K562 (cell line): ENCODE data around the gene GAB2. TPM values are rescaled to one million over a fixed set of nuclear protein-coding genes. Genes with fewer than 3 reads are reported as not detected.
A peak's percentile ranks its signal among the peaks of the same experiment; 100 is the strongest.

Experiments used
- ATAC-seq: fragments of 200-7000 bp; cut with Tn5 transposase; 3 replicates; pipeline ENCODE4 v1.9.1; 2020; ENCODE audit warnings: moderate library complexity
- BruUV-seq: library from RNA; stranded (reverse); fragments of 400-500 nt; replicated peaks from 2 replicates; lab custom pipeline; 2021; lab: Mats Ljungman, UMichigan
- CTCF ChIA-PET: fragments of 300-600 bp; formaldehyde crosslinking; extraction: SDS; loops from one replicate; lab custom pipeline; 2021; ENCODE audit warnings: low intra/inter-chr PET ratio; lab: Yijun Ruan, JAX
- POLR2A ChIA-PET: fragments of 300-600, 350-650 bp; sonication (Branson Sonifier 250); formaldehyde crosslinking; extraction: SDS; loops from one replicate; lab custom pipeline; 2021; ENCODE audit warnings: antibody characterized with exemption, inconsistent platforms; lab: Yijun Ruan, JAX
- DNase-seq, 4 experiments: peaks; one replicate each; pipeline versions ENCODE4 v3.0.0 to v3.0.0-alpha.2; 2011 to 2018; ENCODE audit warnings: low spot score in 3 of 4, mixed read lengths in 3 of 4; ENCODE audit errors: extremely low read depth in 1 of 4
- FAIRE-seq: peaks from 2 replicates; lab custom pipeline; 2011; peaks lifted over from hg19 to GRCh38; lab: Jason Lieb, UNC
- H2AFZ ChIP-seq: 2 replicates; pipeline ENCODE4 v1.6.0; 2011; ENCODE audit warnings: low read depth, low read length, control low read depth, inconsistent platforms
- H3K27ac ChIP-seq: fragments of 200-600 bp; 3 replicates; pipeline ENCODE4 v1.8.0; 2011; ENCODE audit warnings: low read depth, mild to moderate bottlenecking, control low read depth, inconsistent platforms, low read length, moderate library complexity, mixed read lengths; ENCODE audit errors: extremely low read depth
- H3K27me3 ChIP-seq, 2 experiments: fragments of 300-600 bp in 1 of 2; 2 replicates in 1 of 2; 3 replicates in 1 of 2; pipeline versions ENCODE4 v1.6.0 to v1.8.0; 2011; ENCODE audit warnings: inconsistent platforms in 2 of 2, low read length in 2 of 2, mild to moderate bottlenecking in 1 of 2, mixed read lengths in 1 of 2, moderate library complexity in 1 of 2; ENCODE audit not compliant: control insufficient read depth in 2 of 2, insufficient read depth in 2 of 2
- H3K36me3 ChIP-seq: fragments of 300-600 bp; 3 replicates; pipeline ENCODE4 v1.8.0; 2011; ENCODE audit warnings: mild to moderate bottlenecking, low read length, inconsistent platforms; ENCODE audit not compliant: control insufficient read depth, insufficient read depth
- H3K4me1 ChIP-seq, 2 experiments: fragments of 200-600 bp in 1 of 2; replicated peaks in 1 of 2; 2 replicates in 1 of 2; 3 replicates in 1 of 2; pipeline versions ENCODE4 v1.5.1 to v1.8.0; 2011; ENCODE audit warnings: inconsistent platforms in 2 of 2, low read length in 2 of 2, mild to moderate bottlenecking in 1 of 2, mixed read lengths in 1 of 2, moderate library complexity in 1 of 2; ENCODE audit not compliant: control insufficient read depth in 2 of 2, insufficient read depth in 2 of 2
- H3K4me2 ChIP-seq: 2 replicates; pipeline ENCODE4 v1.6.1; 2011; ENCODE audit warnings: low read length, control low read depth, inconsistent platforms, mixed read lengths; ENCODE audit not compliant: insufficient read depth
- H3K4me3 ChIP-seq: fragments of 200-600 bp; sonication (generic), shearing (Covaris generic); 2 replicates; pipeline ENCODE4 v1.5.1; 2016; ENCODE audit warnings: control low read depth, inconsistent platforms
- H3K79me2 ChIP-seq: fragments of 200-600 bp; 3 replicates; pipeline ENCODE4 v1.8.0; 2011; ENCODE audit warnings: low read length, inconsistent platforms; ENCODE audit not compliant: control insufficient read depth, insufficient read depth
- H3K9ac ChIP-seq, 2 experiments: 2 replicates each; pipeline versions ENCODE4 v1.6.0 to v1.6.1; 2011; ENCODE audit warnings: low read depth in 2 of 2, low read length in 2 of 2, control low read depth in 1 of 2, inconsistent platforms in 1 of 2, mild to moderate bottlenecking in 1 of 2, mixed read lengths in 1 of 2; ENCODE audit not compliant: insufficient read depth in 1 of 2
- H3K9me1 ChIP-seq: one replicate; pipeline ENCODE4 v1.6.0; 2011; ENCODE audit warnings: inconsistent platforms, mild to moderate bottlenecking, low read length, moderate library complexity; ENCODE audit not compliant: control insufficient read depth, insufficient read depth
- H3K9me3 ChIP-seq: replicated peaks from 2 replicates; pipeline ENCODE4 v1.5.1; 2011; ENCODE audit warnings: low read depth, low read length, inconsistent platforms; ENCODE audit not compliant: control insufficient read depth, insufficient read depth
- H4K20me1 ChIP-seq: replicated peaks from 2 replicates; pipeline ENCODE4 v1.6.1; 2011; ENCODE audit warnings: low read length, inconsistent platforms, mixed read lengths; ENCODE audit not compliant: control insufficient read depth, insufficient read depth
- CREB1 ChIP-seq, 2 experiments: sonication (generic) in 1 of 2; formaldehyde crosslinking in 1 of 2; IDR thresholded peaks; 2 replicates each; pipeline versions ENCODE4 v1.6.1 to v1.8.0; 2012 to 2022; ENCODE audit warnings: inconsistent platforms in 1 of 2, mild to moderate bottlenecking in 1 of 2, missing genetic modification reagents in 1 of 2, moderate library complexity in 1 of 2
- GTF2A2 ChIP-seq: IDR thresholded peaks from 2 replicates; pipeline ENCODE4 v1.6.1; 2016; ENCODE audit warnings: mild to moderate bottlenecking, missing genetic modification characterization, missing compliant biosample characterization
- KLF16 ChIP-seq: IDR thresholded peaks from 2 replicates; pipeline ENCODE4 v1.6.1; 2016; ENCODE audit warnings: antibody characterized with exemption
- POLR2AphosphoS5 ChIP-seq: IDR thresholded peaks from 2 replicates; pipeline ENCODE4 v1.6.1; 2011; ENCODE audit warnings: mild to moderate bottlenecking, low read depth, low read length, moderate library complexity; ENCODE audit not compliant: control insufficient read depth, insufficient read depth
- RFX5 ChIP-seq: IDR thresholded peaks from 2 replicates; pipeline ENCODE4 v1.6.1; 2011; ENCODE audit warnings: low read depth, mild to moderate bottlenecking, improper control_type of control experiment, low read length
- SMARCE1 ChIP-seq: fragments of 450-650 bp; IDR thresholded peaks from 2 replicates; pipeline ENCODE4 v1.7.1; 2016; ENCODE audit warnings: mild to moderate bottlenecking
- ZNF239 ChIP-seq: fragments of 250-450 bp; sonication (Bioruptor Pico); IDR thresholded peaks from 2 replicates; pipeline ENCODE4 v1.4.0; 2020; ENCODE audit warnings: mild to moderate bottlenecking
- ZNF253 ChIP-seq: fragments of 250-450 bp; sonication (Bioruptor Pico); conservative IDR thresholded peaks from 2 replicates; pipeline ENCODE4 v1.6.1; 2021; ENCODE audit warnings: mild to moderate bottlenecking
- ZNF584 ChIP-seq: fragments of 200-800 bp; sonication (Bioruptor generic); IDR thresholded peaks from 2 replicates; pipeline ENCODE4 v1.6.1; 2016; ENCODE audit warnings: low read depth, mild to moderate bottlenecking, missing genetic modification characterization, missing compliant biosample characterization
- ZNF655 ChIP-seq: fragments of 250-450 bp; sonication (Bioruptor Pico); IDR thresholded peaks from 2 replicates; pipeline ENCODE4 v1.5.0; 2021
- ZNF76 ChIP-seq: fragments of 250-450 bp; sonication (Bioruptor Pico); IDR thresholded peaks from 2 replicates; pipeline ENCODE4 v1.4.0; 2020; ENCODE audit warnings: mild to moderate bottlenecking, moderate library complexity, borderline replicate concordance
- WGBS: fragments of 100-300 bp; shearing (Covaris generic); methylation state at CpG from one replicate; pipeline ENCODE4 v1.1.6; 2016; ENCODE audit warnings: low coverage, mixed read lengths; ENCODE audit not compliant: insufficient coverage; ENCODE audit errors: missing lambda C conversion rate; 5-methylcytosine and 5-hydroxymethylcytosine counted together
- in situ Hi-C: fragments of 300-500 bp; cut with MboI; formaldehyde crosslinking; loops from 4 replicates; pipeline ENCODE4 v1.15.0; 2018; ENCODE audit warnings: inconsistent platforms, mixed read lengths
- intact Hi-C: fragments of 100-400 bp; cut with micrococcal nuclease; formaldehyde crosslinking; loops from 2 replicates; pipeline ENCODE4 v1.14.2; 2022
- polyA plus RNA-seq, 8 experiments: library from polyadenylated mRNA; depleted of rRNA in 4 of 8; stranded (reverse) in 5 of 8; unstranded in 3 of 8; fragments of >200 nt; fragmentation: Nextera tagmentation in 2 of 8; fragmentation: Illumina TruSeq in 1 of 8; extraction: Ambion mirVana in 2 of 8; extraction: Trizol in 1 of 8; gene quantifications; 2 replicates each; pipeline versions ENCODE4 v1.2.1 to v1.2.3, GENCODE V29; 2011 to 2014; ENCODE audit warnings: inconsistent platforms in 1 of 8, missing spikeins in 1 of 8
- total RNA-seq, 7 experiments: library from RNA; depleted of rRNA in 6 of 7; stranded (reverse); fragments of >200 nt in 6 of 7; fragmentation: Illumina TruSeq in 2 of 7; extraction: Trizol in 2 of 7; gene quantifications; 2 replicates each; pipeline versions ENCODE4 v1.2.1 to v1.2.3, GENCODE V29; 2011 to 2021; ENCODE audit warnings: low replicate concordance in 1 of 7
- TF ChIP-seq, protein P1 (sequence below): sonication (generic); formaldehyde crosslinking; IDR thresholded peaks from 2 replicates; pipeline ENCODE4 v1.8.0; 2023; ENCODE audit warnings: mild to moderate bottlenecking, missing genetic modification reagents
- TF ChIP-seq, protein P2 (sequence below): fragments of 250-450 bp; sonication (Bioruptor Pico); IDR thresholded peaks from 2 replicates; pipeline ENCODE4 v1.5.0; 2021

GAB2 gene
- total and polyA plus RNA-seq, 9 of the 15 experiments (the other 6 are each of a cell fraction or from before 2014, with no cell fraction given) = 2.3 to 35.2 (median 16.1) TPM

DNA sequence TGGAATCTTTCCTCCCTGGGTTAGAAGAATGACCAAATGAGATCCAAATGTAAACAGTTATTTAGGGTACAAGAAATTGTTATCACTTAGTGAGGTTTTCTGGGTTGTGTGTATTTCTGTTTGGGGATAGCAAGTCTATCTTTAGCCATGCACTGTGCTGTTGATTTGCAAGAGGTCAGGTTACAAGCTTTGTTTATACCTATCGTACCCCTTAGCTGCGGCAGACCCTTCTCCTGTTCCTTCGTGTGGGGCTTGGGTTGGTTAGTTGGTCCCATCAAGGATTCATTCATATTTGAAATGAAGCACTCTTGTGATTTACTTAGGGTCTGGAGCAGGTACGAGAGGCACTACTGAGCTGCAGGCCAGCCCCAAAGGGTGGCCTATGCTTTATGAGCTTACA, 156.3 kb downstream of the GAB2 start:
- 18% methylated on average over 4 of the region's 4 CpGs for WGBS

More for the DNA sequence above, 156.3 kb downstream of the GAB2 start:
- Histone ChIP-seq H3K9me1 (no peaks in the 10 kb centered on the region), H2AFZ (peak overlapping the region; percentile 25), H3K27ac (peak overlapping the region; percentile 14; the same call in 2 of the 3 replicates), H3K4me3 (no peak overlapping the region), H4K20me1 (no peaks in the 10 kb centered on the region), H3K36me3 (peaks cover 3% of the 10 kb centered on the region; the same call in 2 of the 3 replicates), H3K9me3 (no peaks in the 10 kb centered on the region), H3K79me2 (peaks cover 20% of the 10 kb centered on the region; the same call in 2 of the 3 replicates), H3K4me1 (peaks cover 21 to 58% of the 10 kb centered on the region in 2 experiments), H3K4me2 (peak overlapping the region; percentile 26; the same call in 1 of the 2 replicates), H3K27me3 (no peaks in the 10 kb centered on the region), H3K9ac (no peak overlapping the region)
- no TSS peak for BruUV-seq
- no peak for TF ChIP-seq RFX5
- no peak for TF ChIP-seq ZNF76 (CRISPR knock-in tag)
- no peak for TF ChIP-seq ZNF655 (CRISPR knock-in tag)
- no peak for TF ChIP-seq KLF16
- TF ChIP-seq, protein P1, sequence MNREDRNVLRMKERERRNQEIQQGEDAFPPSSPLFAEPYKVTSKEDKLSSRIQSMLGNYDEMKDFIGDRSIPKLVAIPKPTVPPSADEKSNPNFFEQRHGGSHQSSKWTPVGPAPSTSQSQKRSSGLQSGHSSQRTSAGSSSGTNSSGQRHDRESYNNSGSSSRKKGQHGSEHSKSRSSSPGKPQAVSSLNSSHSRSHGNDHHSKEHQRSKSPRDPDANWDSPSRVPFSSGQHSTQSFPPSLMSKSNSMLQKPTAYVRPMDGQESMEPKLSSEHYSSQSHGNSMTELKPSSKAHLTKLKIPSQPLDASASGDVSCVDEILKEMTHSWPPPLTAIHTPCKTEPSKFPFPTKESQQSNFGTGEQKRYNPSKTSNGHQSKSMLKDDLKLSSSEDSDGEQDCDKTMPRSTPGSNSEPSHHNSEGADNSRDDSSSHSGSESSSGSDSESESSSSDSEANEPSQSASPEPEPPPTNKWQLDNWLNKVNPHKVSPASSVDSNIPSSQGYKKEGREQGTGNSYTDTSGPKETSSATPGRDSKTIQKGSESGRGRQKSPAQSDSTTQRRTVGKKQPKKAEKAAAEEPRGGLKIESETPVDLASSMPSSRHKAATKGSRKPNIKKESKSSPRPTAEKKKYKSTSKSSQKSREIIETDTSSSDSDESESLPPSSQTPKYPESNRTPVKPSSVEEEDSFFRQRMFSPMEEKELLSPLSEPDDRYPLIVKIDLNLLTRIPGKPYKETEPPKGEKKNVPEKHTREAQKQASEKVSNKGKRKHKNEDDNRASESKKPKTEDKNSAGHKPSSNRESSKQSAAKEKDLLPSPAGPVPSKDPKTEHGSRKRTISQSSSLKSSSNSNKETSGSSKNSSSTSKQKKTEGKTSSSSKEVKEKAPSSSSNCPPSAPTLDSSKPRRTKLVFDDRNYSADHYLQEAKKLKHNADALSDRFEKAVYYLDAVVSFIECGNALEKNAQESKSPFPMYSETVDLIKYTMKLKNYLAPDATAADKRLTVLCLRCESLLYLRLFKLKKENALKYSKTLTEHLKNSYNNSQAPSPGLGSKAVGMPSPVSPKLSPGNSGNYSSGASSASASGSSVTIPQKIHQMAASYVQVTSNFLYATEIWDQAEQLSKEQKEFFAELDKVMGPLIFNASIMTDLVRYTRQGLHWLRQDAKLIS = no peak
- no peak for TF ChIP-seq GTF2A2
- TF ChIP-seq SMARCE1 = no peak
- no peak for TF ChIP-seq ZNF239 (CRISPR knock-in tag)
- TF ChIP-seq ZNF253 (CRISPR knock-in tag) = no peak
- TF ChIP-seq, protein P2, sequence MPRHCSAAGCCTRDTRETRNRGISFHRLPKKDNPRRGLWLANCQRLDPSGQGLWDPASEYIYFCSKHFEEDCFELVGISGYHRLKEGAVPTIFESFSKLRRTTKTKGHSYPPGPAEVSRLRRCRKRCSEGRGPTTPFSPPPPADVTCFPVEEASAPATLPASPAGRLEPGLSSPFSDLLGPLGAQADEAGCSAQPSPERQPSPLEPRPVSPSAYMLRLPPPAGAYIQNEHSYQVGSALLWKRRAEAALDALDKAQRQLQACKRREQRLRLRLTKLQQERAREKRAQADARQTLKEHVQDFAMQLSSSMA (CRISPR knock-in tag) = no peak
- no peak for TF ChIP-seq ZNF584 (CRISPR knock-in tag)
- no peak for TF ChIP-seq CREB1 (IDR thresholded peaks at IDR 0.05)
- no peak for TF ChIP-seq CREB1 (CRISPR knock-in tag; IDR thresholded peaks at IDR 0.05)
- TF ChIP-seq POLR2AphosphoS5 = no peak
- ChIA-PET POLR2A (interaction anchor here (0.5 to 5.1 kb wide), 6 partner anchors 10 to 156 kb away, joined by 3 to 26 read pairs (median 5); partner anchors contain the start of gene GAB2), CTCF (no interaction called here)
- FAIRE-seq (no peak), ATAC-seq (peak; percentile 10; the same call in 2 of the 3 replicates), DNase-seq (no peak)
- intact Hi-C loops (no loop called here), in situ Hi-C loops (no loop called here)
